GM18517 (cell line): Measurements from ENCODE around the gene LTBP1.
A peak's percentile ranks its signal among the peaks of the same experiment; 100 is the strongest.

Experiments used
- ATAC-seq: cut with Tn5 transposase; IDR thresholded peaks from one replicate; pipeline ENCODE4 v1.9.1; 2021; ENCODE audit warnings: mild to moderate bottlenecking, moderate library complexity; ENCODE audit not compliant: unreplicated experiment

The LTBP1 gene

DNA sequence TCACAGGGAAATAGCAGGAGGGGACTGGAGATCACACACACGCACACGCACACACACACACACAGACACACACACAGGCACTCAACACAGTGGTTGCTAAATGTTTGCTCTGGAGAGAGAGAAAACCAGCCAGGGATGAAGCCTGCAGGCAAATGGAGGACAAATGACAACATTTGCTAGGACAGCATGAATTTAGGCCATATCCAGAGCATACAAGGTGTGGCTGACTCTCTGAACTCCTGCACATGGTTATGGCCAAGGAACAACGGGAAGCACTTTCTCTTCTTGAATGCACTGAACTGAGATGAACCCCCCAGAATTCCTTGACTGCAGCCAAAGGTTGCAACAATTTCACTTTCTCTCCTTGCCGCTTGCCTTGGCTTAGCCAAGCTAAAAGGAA lies 299.7 kb downstream of the LTBP1 start:
- no peak for ATAC-seq

DNA sequence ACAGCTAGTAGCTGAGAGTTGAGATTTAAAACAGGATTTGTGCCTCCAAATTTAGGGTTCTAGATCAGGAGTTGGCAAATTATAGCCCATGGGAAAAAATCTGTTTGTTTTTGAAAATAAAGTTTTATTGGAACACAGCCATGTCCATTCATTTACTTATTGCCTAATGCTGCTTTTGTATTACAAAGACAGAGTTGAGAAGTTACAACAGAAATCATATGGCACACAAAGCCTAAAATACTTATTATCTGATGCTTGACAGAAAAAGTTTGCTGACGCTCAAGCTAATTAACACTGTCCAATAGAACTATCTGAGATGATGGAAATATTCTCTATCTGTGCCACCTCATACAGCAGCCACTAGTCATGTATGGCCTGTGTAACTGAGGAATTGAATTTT lies 300.6 kb downstream of the LTBP1 start:
- no peak for ATAC-seq

DNA sequence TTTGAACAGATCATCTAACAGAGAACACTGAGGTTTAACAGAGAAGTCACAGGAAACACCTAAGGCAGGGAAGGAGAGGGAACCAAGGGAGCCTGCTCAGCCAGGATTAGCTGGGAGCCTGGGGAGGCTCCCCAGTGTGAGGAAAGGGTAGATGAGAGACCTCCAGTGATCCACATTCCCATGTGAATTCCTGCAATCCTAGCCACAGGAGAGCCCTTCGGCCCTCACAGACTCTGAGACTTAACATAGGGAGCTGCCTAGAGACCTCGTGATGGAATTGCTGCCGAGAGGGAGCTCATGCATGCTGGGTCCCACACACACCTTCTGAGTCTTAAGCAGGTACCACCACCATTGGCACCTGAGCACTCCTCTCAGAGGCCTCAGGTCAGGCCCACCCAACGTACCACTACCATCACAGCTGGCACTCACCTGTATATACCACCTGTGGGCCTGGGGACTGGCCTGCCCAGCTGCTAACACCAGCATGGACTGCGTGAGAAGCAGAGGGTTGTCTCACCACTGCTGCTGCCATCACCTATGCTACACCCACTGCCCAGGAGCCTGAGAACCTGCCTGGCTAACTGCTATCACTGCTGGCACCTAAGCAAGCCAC lies 303.8 kb downstream of the LTBP1 start:
- no peak for ATAC-seq

DNA sequence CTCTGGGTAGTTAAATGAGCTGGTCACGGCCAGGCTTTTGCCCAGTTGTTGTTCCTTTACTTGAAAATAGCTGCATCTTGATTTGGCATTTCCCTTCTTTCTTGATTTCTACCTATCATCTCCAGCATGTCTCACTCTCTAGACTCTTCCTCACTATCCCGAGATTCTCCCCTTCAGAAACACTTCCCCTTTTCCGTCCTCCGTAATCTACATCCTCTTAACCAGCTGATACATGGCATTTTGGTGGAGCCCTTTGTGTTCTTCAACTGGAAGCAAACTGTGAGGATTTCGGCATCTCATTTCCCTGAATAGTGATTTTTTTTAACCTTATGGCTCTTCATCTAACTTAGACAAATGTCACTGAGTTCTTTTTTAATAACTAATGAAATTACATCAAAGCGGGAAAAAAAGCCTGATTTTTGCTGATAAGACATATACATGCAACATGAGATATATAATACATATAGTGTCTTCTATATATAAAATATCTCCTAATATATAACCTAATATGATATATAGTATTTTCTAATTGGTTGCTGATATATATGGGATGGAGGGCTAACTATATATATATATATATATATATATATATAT lies 309.5 kb downstream of the LTBP1 start:
- no peak for ATAC-seq

DNA sequence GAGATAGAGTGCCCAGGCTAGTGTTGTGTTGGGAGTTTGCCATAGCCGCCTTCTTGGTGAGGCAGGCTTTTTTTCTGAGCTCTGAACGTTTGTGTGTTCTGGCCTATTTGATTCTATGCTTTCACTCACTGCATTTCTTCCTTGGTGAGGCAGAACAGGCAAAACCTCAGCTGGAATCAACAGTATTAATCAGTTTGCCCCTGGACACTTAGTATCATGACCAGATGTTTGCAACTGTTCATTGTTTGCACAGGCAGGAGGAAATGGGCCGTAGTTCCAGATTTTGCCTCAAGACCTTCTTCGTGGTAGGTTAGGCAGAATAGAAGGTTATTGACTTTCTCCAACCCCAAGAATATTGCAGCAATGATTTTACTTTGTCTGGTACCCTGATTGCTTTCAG lies 311.6 kb downstream of the LTBP1 start:
- no peak for ATAC-seq

DNA sequence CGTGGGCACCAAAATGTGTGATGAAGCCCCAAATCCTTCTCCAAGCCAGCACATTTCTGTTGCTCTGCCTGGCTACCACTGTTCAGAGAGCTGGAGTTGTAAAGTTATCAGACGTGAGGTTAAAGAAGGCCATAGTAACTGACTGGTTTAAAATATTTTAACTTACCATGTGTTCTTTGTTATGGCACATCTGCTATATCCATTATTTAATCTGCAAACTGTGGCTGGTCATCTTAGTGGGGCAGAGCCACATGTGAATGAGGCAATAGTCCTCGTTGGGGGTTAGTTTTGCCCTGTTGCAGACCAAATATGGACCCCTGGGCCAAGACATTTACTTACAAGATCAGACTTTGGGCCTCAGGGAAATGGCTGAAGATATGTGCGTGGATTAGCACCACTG lies 315.3 kb downstream of the LTBP1 start:
- ATAC-seq, result no peak

DNA sequence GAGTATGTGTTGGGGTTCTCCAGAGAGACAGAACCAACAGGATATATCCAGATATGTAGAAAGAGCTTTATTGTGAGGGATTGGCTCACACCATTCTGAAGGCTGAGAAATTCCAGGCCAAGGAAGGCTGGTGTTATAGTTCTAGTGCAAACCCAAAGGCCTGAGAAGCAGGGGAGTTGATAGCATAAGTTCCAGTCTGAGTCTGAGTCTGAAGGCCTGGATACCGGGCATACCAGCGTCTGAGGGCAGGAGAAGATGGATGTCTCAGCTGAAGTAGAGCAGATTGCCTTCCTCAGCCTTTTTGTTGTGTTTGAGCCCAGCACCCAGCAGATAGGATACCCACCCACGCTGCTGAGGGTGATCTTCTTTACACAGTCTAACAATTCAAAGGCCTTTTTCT lies 318.0 kb downstream of the LTBP1 start:
- ATAC-seq, result no peak

DNA sequence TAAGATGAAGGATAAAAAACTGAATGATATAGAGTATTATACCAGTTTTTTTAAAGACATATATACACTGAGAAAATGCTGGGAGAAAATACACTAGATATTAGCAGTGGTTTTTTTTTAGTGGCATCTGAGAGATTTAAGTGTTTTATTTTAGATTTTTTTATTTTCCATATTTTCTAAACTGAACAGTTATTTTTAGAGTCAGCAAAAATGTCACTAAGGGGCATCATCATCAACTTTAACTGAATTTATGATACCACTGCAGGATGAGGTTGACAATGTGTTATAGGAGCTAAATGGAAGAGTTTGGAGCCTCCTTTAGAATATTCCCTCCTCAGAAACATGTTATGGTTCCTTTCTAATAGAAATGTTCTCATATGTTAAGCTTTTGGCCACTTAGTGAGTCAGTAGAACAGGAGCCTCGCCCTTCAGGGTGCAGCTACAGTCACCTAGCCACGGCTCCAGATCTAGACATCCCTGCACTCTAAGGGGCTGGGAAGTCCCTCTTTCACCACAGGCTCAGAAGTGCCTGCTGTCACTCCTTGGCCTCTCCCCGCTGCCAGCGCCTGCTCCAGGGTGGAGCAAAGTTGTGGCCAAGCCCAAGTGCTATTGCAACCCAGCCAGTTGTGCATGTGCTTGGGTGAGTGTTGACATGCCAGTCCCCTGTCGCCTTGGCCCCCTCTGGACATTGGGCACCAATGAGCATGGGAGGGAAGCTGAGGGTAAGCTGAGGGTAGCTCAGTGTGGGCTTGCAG lies 319.0 kb downstream of the LTBP1 start:
- no peak for ATAC-seq

DNA sequence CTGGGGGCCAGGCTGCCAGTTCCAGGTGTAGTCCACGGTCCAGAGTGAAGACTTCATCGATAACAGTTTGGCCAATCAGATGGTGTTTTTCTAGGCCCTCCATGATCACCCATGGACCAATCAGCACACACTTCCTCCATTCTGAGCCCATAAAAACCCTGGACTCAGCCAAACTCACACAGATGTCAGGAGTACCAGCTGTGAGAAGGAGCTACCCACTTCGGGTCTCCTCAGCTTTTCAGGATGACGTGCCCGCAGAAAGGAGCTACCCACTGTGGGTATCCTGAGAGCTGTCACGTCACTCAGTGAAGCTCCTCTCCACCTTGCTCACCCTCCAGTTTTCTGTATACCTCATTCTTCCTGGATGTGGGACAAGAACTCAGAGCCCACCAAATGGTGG lies 319.7 kb downstream of the LTBP1 start:
- ATAC-seq, result no peak

DNA sequence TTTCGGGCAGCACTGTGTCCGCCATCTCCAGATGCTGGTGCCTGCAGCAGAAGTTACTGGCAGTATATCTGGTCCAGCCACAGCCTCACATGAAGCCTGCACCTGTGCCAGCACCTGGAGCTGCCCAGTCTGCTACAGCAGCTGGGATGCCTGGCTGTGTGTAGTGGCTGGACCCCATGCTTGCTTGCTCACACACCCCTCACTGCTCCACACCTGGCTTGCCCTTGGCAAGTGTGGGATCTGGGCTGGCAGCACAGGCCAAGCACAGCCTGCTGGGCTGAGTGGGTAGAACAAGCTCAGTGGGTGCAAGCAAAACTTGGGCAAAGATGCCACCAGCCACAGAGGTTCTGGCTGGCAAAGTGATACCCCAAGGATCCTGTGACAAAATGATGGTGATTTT lies 320.3 kb downstream of the LTBP1 start:
- no peak for ATAC-seq

DNA sequence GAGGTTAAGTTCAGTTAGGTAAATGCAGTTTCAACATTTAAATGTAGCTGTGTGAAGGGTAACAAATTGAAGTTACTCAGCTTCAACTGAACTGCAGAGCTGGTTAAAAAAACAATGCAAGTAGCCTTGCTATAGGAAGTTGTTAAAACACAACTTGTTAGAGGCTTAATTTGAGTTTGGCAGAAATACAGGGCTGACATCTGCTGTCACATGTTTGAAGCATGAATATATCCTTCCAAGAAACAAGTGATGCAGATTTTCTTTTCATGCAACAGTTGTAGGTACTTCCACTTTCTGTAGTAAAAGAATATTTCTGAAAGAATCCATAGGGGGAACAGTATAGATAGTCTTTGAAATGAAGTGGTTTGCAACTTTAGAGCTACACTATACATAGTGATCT lies 321.0 kb downstream of the LTBP1 start:
- no peak for ATAC-seq

DNA sequence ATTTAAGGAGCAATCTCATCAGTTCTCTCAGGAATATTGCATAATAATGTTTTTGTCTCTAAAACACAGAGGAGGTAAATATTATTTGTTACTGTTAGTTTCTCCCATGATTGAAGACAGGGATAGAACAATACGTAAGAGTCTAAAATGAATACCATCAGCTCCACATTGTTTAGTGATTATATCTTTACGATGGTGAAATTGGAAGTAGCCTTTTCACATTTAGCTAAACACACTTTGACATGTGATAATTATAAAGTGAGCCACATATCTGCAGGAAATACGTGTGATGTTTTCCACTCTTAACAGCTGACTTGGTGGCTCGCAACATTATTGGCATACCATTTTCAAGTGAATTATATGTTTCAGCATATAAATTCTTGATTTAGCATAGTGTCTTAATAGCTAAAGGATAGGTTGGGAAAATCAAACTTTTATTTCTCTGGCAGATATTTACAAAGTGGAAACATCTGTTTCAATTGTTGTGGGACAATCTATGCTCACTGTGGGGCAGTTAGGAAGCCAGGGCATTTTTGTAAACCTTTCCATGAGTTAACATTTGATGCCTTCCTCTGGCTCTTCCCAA lies 321.6 kb downstream of the LTBP1 start:
- no peak for ATAC-seq

DNA sequence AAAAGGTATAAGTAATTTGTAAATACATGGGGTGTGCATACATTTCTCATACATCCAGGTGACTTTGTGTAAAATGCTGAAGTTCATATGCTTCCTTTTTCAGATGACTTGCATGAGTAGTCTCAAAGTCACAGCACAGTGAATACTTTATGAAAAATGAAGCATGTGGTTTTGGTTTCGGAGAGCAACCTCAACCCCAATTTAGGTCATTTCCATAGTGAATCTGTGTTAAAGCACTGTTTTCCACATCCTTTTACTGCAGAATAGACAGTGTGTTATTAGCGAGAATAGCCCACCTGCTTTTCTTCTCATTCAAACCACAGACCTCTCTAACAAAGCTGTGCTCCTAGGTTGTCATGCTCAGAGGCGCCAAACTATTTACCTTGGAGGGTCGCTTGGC lies 325.2 kb downstream of the LTBP1 start:
- peak; percentile 98 for ATAC-seq

DNA sequence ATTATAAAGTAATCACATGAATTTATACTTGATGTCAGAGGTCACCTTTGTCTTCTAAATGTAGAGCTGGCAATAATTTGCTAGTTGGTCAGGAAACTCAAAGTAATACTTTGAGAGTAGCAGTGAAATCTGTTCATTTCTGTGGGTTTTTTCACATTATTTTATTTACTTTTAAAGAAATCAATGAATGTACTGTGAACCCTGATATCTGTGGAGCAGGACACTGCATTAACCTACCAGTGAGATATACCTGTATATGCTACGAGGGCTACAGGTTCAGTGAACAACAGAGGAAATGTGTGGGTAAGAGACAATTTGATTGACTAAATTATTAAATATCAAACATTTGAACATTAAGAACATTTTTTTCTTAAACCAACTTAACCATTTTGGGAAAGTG lies 326.7 kb downstream of the LTBP1 start:
- no peak for ATAC-seq

DNA sequence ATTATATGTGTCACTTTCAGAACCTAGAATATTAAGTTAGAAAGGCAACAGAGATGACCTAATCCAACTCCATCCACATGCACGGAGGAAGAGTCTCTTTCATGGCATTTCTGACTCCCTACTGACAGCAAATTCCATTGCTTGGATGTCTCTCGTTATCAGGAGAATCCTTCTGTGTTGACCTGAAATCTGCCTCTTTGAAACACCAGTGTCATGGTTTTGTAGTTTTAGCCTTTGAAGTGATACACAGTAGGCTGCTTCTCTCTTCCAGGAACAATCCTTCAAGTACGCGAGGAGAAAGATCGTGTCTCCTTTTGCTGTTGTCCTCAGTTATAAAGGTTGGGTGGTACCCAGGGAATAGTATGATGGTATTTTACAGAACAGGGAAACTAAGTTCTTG lies 327.8 kb downstream of the LTBP1 start:
- no peak for ATAC-seq

DNA sequence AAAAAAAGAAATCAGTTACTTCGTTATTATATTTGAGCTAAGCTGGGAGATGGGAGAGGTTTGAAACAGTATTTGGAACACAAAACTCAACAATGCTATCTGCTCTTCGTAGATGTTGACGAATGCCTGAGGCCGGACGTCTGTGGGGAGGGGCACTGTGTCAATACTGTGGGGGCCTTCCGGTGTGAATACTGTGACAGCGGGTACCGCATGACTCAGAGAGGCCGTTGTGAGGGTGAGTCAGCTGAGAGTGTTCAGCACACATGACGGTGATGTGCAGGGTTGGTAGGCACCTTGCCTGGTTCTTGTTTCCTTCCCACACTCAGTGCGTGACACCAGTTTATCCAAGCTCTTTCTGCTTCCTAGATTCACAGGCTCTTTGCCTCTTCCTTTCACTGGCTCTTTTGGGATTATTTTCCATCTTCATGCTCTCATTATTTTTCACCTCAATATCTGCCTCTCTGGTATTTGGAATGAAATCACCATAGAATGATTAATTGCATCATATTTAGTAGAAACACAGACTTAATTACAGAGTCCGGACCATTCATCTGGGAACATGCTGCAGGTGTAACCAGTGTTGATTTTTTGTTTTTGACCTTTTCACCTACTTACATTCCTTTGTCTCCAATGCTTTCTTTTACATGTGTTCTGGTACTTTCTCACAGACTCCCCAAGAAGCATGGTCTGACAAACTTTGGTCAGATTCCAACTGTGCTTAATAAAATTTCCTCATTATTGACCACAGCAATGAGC lies 329.1 kb downstream of the LTBP1 start:
- ATAC-seq, result no peak

DNA sequence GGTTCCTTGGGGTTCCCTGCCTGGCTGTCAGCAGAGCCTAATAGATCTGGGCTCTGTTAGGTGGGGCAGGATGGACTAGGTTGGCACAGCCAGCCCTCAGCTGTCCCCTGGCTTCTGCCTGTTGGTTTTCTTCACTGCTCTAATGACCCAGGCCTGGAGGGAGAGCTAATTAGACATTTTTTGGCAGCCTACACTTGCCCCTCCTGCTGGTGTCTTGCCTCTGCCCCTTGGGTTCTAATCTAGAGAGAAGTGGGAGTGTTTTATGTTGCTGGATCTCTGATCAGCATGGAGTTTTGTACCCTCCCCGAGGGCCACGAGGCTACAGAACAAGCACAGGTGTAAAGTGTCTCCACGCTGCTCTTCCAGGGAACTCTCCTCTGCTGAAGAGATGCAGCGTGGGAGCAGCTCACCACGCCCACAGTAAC lies 330.3 kb downstream of the LTBP1 start:
- no peak for ATAC-seq

DNA sequence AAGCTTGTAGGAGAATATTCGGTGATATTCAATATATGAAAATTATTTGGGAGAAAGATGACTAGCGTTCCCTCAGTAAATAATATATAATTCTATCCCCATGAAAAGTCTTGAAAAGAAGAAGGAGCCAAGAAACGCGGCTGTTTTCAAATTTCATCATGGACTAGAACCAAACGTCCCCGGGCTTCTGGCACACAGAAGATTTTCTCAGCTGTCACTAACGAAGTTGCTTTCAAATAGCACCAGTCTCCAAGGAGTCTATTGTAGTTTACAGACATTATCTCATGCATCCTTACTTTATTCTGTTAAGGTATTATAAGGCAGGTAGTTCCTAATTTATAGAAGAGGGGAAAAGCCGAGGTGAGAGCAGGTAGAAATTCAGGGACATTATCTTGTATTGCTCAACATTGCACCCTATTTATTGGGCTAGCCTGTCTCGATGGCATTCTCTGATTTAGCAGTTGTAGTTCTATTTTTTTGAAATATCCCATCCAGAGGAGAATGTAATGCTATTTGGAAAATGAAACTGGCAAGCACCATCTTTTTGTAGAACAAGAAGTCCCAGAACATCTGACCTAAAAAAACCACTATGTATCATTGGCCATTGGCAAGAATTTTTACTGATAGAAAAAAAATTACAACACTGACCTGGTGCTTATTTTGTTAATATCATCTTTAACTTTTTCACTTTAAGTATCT lies 331.6 kb downstream of the LTBP1 start:
- ATAC-seq, result no peak

DNA sequence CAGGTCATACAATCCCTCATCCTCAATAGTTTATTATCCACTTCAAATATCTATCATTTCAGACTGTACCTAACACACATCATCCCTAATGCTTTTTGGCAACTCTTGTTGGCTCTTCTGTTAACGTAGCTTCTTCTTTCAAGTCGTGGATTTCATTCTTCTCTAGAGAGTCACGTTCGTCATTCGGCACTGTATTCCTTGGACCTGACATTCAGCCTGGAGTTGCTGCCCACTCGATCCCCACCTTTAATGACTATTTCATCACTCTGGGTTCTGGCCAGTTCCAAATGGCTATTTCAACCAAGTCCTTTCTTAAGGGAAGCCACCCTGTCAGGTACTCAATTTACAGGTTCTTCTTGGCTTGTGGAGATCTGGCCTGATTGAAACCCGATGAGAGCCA lies 337.5 kb downstream of the LTBP1 start:
- ATAC-seq, result no peak

DNA sequence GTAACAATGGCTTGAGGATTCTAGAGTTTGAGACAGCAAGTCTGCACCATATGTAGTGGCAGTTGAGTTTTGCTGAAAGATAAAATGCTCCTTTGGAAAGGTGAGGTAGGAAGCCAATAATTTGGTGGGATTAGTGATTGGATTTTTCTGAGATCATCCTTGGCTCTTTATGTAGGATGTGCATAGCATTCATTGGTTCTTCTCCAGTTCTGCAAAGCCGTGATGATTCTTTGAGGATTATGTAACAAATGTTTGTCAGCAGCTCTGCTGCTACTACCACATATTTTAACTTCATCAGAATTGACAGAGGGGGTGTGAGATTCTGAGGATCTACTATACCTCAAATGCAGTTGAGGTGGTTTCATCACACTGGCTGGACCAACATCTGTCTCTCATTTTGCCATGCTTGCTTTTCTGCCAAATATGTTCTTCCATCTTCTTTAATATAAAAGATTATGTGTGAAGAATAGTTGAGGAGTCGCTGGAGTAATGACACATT lies 340.8 kb downstream of the LTBP1 start:
- ATAC-seq, result no peak

DNA sequence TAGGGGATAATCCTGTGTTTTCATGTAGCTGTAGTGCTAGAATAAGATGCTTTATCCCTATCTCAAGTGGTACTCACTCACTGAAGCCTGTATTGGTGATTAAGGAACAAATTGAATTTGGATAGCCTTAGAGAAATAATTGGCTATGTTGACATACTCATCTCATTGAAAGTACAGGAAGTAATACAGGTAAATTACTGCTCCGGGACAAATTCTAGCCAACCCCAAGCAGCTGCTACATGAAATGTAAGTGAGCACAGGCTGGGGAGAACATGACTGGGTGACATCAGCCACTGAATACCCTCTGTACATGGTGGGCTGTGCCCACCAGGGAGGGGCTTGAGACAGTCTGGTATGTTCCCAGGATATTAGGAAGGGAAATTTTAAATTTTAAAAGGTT lies 341.3 kb downstream of the LTBP1 start:
- no peak for ATAC-seq
